IPS-20b (cell line): ENCODE results near the gene SSRP1.

Experiments used
- H3K27ac ChIP-seq: one replicate; pipeline ENCODE4 v1.5.1; 2013; ENCODE audit warnings: low read length
- H3K27me3 ChIP-seq: 2 replicates; pipeline ENCODE4 v1.6.1; 2013; ENCODE audit warnings: mild to moderate bottlenecking, low read length, inconsistent platforms; ENCODE audit not compliant: insufficient read depth
- H3K36me3 ChIP-seq: 2 replicates; pipeline ENCODE4 v1.6.1; 2013; ENCODE audit warnings: low read depth, mild to moderate bottlenecking, inconsistent platforms, low read length, moderate library complexity; ENCODE audit not compliant: insufficient read depth
- H3K4me1 ChIP-seq: 2 replicates; pipeline ENCODE4 v1.6.1; 2013; ENCODE audit warnings: mild to moderate bottlenecking, control low read depth, inconsistent platforms, low read length, moderate library complexity; ENCODE audit not compliant: insufficient read depth
- H3K4me3 ChIP-seq: 2 replicates; pipeline ENCODE4 v1.5.1; 2013; ENCODE audit warnings: mild to moderate bottlenecking, low read length, inconsistent platforms
- H3K9ac ChIP-seq: 2 replicates; pipeline ENCODE4 v1.6.1; 2013; ENCODE audit warnings: low read depth, mild to moderate bottlenecking, inconsistent platforms, low read length, moderate library complexity
- H3K9me3 ChIP-seq: 2 replicates; pipeline ENCODE4 v1.6.1; 2013; ENCODE audit warnings: mild to moderate bottlenecking, low read depth, low read length, inconsistent platforms; ENCODE audit not compliant: insufficient read depth

Gene SSRP1

GRCh38 chr11:57321388-57322255 is 14.1 kb downstream of the SSRP1 start:
- Histone ChIP-seq H3K4me1 (peaks cover 30% of the 10 kb centered on the region), H3K36me3 (peaks cover 60% of the 10 kb centered on the region), H3K27me3 (no peaks in the 10 kb centered on the region), H3K4me3 (peak overlapping the region; percentile 88; the same call in 1 of the 2 replicates), H3K27ac (no peak overlapping the region), H3K9ac (no peak overlapping the region), H3K9me3 (no peaks in the 10 kb centered on the region)

DNA sequence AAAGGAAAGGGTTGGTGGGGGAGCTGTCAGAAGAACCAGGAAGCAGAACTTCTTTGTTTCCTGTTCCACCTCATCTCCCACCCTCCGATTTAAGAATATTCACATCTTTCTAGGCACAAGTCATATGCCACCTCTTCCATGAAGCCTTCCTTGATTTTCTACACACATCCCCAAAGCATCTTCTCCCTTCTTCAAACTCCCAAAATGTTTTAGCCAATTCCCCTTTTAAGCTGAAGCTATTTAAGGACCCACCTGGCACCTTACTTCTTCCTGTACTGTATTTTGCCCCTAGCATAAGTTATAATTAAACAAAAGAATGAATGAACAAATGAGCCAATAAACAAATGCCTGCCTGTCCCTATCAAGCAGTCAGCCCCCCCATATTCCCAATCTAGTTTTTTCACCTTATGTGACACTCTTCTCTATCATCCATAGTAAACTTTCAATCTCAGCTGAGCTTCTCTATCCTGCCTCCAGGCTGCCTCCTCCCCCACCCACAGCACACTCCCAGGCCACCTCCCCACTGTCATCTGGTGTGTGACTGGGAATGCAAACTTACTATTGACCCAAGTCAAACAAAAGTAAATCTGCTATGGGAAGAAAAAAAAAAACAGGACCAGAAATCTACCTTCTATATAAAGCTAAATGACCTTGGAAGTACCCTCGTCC is 14.8 kb downstream of the SSRP1 start:
- Histone ChIP-seq H3K9ac (no peak overlapping the region), H3K4me3 (no peak overlapping the region), H3K4me1 (peaks cover 31% of the 10 kb centered on the region), H3K36me3 (peaks cover 60% of the 10 kb centered on the region), H3K27me3 (no peaks in the 10 kb centered on the region), H3K27ac (no peak overlapping the region), H3K9me3 (no peaks in the 10 kb centered on the region)

DNA sequence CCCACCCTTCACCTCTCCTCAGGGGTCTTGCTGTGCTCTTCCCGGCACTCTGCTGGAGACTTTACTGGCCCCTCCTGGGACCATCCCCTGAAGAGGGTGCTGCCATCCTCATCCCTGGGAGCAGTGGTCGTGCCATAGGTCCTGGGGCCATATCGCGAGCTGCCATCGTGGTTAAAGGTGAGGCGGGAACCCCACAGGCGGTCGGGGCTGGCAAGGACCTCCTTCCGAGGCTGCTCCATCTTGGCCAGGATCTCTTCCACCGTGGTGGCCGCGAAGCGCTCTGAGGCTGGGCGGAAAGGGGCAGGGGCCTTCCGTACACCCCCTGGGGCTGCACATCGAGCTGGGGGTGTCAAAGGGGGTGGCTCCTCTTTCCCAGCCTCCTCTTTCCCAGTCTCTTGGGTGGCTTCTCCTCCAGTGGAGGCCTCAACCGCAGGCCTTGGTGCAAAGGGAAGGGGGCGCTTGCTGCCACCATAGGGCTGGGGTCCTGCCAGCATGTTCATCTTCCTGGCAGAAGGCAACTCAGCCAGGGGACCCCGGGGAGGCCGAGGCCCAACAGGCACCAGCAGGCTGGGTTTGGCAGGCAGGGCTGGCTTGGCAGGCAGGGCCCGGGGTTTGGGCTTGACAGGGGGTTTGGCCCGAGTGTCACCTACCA is 15.5 kb downstream of the SSRP1 start:
- Histone ChIP-seq H3K9ac (no peak overlapping the region), H3K36me3 (peaks cover 63% of the 10 kb centered on the region), H3K27ac (no peak overlapping the region), H3K4me3 (no peak overlapping the region), H3K9me3 (no peaks in the 10 kb centered on the region), H3K4me1 (peaks cover 28% of the 10 kb centered on the region), H3K27me3 (no peaks in the 10 kb centered on the region)

DNA sequence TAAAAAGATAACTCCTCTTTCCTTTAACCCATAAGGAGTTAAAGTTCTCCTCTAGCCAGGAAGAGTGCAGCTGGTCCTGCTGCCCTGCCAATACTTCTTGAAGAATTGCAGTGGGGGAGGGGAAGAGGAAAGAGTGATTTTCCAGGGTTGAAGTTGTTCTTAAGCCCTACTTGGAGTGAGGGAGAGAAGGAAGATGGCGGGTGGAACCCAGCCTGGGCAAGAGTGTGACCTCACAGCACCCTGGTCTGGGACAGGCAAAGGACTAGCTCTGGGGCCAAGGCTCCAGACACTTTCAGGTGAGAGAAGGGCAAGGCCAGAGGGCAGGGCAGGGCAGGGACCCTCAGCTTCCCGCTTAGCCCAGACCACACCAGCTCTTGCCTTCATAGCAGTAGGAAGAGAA is 17.5 kb downstream of the SSRP1 start:
- Histone ChIP-seq H3K27me3 (no peaks in the 10 kb centered on the region), H3K9me3 (no peaks in the 10 kb centered on the region), H3K4me1 (peaks cover 32% of the 10 kb centered on the region), H3K36me3 (peaks cover 83% of the 10 kb centered on the region), H3K4me3 (no peak overlapping the region), H3K27ac (no peak overlapping the region), H3K9ac (no peak overlapping the region)

GRCh38 chr11:57316017-57316416 is 19.7 kb downstream of the SSRP1 start:
- H3K27ac ChIP-seq: no peak overlapping the region
- H3K27me3 ChIP-seq: no peaks in the 10 kb centered on the region
- no peak overlapping the region for H3K9ac ChIP-seq
- peaks cover 89% of the 10 kb centered on the region for H3K36me3 ChIP-seq
- H3K4me1 ChIP-seq: peaks cover 16% of the 10 kb centered on the region
- no peak overlapping the region for H3K4me3 ChIP-seq
- no peaks in the 10 kb centered on the region for H3K9me3 ChIP-seq

DNA sequence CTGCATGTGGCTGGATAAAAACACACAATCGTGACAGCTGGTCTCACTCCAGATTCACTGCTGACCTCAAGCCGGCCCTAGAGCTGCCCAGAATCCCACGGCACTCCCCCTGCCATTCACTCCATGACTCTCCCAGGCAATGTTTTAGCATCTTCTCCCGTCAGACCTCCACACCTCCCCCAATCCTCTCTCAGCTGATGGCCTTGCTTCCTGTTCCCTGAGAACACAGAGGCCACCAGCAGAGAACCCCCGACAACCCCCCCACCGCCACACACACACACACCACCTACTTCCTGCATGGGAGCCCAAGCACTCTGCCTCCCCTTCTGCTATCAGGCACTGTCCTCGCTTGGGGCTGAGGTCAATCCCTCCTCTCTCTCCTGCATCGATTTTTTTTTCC is 20.2 kb downstream of the SSRP1 start:
- H3K9ac ChIP-seq: no peak overlapping the region

GRCh38 chr11:57314221-57314973 is 21.3 kb downstream of the SSRP1 start:
- Histone ChIP-seq H3K27ac (no peak overlapping the region), H3K4me3 (no peak overlapping the region), H3K4me1 (peaks cover 22% of the 10 kb centered on the region), H3K9ac (no peak overlapping the region), H3K27me3 (no peaks in the 10 kb centered on the region), H3K36me3 (peaks cover 89% of the 10 kb centered on the region), H3K9me3 (no peaks in the 10 kb centered on the region)

More for the DNA sequence above, 20.2 kb downstream of the SSRP1 start:
- H3K4me3 ChIP-seq: no peak overlapping the region
- H3K4me1 ChIP-seq: peaks cover 21% of the 10 kb centered on the region
- no peaks in the 10 kb centered on the region for H3K27me3 ChIP-seq
- no peaks in the 10 kb centered on the region for H3K9me3 ChIP-seq
- peaks cover 88% of the 10 kb centered on the region for H3K36me3 ChIP-seq
- H3K27ac ChIP-seq: no peak overlapping the region

GRCh38 chr11:57313788-57314135 is 21.9 kb downstream of the SSRP1 start:
- Histone ChIP-seq H3K4me1 (peaks cover 22% of the 10 kb centered on the region), H3K36me3 (peaks cover 92% of the 10 kb centered on the region), H3K4me3 (no peak overlapping the region), H3K9me3 (no peaks in the 10 kb centered on the region), H3K9ac (no peak overlapping the region), H3K27me3 (no peaks in the 10 kb centered on the region), H3K27ac (no peak overlapping the region)

DNA sequence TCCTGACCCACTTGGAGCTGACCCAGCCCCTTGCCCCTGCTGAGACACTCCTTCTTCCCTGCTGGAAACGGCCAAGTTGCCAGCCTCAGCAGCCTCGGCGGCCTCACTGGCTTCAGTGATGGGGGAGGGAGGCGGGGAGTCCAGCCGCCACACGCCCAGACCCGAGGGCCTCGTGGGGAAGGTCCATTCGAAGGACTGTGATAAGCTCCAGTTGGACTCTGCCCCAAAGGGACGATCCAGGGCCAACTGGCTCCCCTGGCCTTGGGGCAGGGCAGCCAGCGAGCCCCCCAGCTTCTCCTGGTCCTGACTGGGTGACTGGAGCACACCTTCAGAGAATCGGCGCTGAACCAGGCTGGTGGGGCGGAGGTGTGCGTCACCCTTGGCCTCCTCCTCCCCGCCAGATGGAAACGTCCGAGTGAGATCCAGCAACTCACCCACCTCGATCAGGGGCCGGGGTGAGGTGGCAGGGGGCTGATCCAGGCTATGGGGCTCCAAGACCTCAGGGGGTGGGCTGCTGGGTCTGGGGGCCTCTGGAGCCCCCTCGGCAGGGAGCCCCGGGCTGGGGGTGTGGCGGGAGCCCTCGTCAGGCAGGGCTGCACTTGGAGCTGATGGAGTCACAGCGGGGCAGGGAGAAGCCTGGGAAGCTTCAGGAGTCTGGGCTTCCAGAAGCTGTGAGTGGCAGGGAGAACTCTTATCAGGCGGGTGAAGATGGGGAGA is 22.5 kb downstream of the SSRP1 start:
- Histone ChIP-seq H3K9ac (no peak overlapping the region), H3K27ac (no peak overlapping the region), H3K27me3 (no peaks in the 10 kb centered on the region), H3K36me3 (peaks cover 93% of the 10 kb centered on the region), H3K4me3 (no peak overlapping the region), H3K4me1 (peaks cover 22% of the 10 kb centered on the region), H3K9me3 (no peaks in the 10 kb centered on the region)

DNA sequence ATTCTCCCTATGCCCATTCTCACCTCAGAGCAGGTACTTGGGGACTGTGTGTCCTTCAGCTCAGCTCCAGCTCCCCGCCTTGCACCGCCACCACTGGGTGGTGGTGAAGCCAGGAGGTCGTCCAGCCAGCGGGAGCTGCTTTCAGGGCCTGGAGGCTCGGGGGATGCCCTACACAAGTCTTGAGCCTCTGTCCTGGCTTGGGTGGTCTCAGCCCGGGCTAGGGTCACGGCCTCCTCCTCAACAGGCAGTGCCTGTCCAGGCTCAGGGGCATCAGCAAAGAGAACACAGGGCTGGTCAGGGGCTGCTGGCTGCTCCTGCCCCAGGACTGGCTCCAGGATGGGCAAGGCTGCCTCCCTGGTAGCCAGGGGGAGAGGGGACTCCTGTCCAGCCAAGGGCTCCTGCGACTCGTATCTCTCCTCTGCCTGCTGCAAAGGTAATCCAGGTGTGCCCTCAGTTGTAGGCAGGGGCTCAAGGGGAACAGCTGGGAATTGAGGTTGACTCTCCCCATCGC is 23.1 kb downstream of the SSRP1 start:
- Histone ChIP-seq H3K4me1 (peaks cover 22% of the 10 kb centered on the region), H3K9me3 (no peaks in the 10 kb centered on the region), H3K27me3 (no peaks in the 10 kb centered on the region), H3K4me3 (no peak overlapping the region), H3K36me3 (peaks cover 93% of the 10 kb centered on the region), H3K27ac (no peak overlapping the region), H3K9ac (no peak overlapping the region)
